ENCODE results near the gene RGS6. TPM values are rescaled to one million over a fixed set of nuclear protein-coding genes. Genes with fewer than 3 reads are reported as not detected.

The RGS6 gene
- total and polyA plus RNA-seq, 4 donors, result 0.06 to 5.3 (median 0.17) TPM; not detected in 1

- no peak for TF ChIP-seq HNF4A (conservative IDR thresholded peaks at IDR 0.05)
- TF ChIP-seq RAD21 (IDR thresholded peaks at IDR 0.05), result no peak
- TF ChIP-seq ZBTB33 (IDR thresholded peaks at IDR 0.05), result no peak
- no peak for TF ChIP-seq YY1 (IDR thresholded peaks at IDR 0.05)
- TF ChIP-seq NR2F2 (IDR thresholded peaks at IDR 0.05), result no peak
- no peak for TF ChIP-seq FOXA1 (IDR thresholded peaks at IDR 0.05)
- TF ChIP-seq FOXA2 (IDR thresholded peaks at IDR 0.05), result no peak
- TF ChIP-seq GABPA (IDR thresholded peaks at IDR 0.05 in 1 of 2, conservative IDR thresholded peaks at IDR 0.05 in 1 of 2), result no peak
- TF ChIP-seq TAF1 (conservative IDR thresholded peaks at IDR 0.05), result no peak
- no peak for TF ChIP-seq HNF4G (IDR thresholded peaks at IDR 0.05)
- no peak for TF ChIP-seq CTCF (IDR thresholded peaks at IDR 0.05; ENCODE audit: low read depth, low read length, missing input control)
- TF ChIP-seq JUND (IDR thresholded peaks at IDR 0.05), result no peak
- no peak for TF ChIP-seq RXRA (IDR thresholded peaks at IDR 0.05)
- H3K4me1 ChIP-seq (ENCODE audit: control insufficient read depth in 4 of 4, insufficient read depth in 4 of 4, low read length in 3 of 4), result peaks cover 0 to 16% (median 9%) of the 10 kb centered on the region in 4 donors
- H3K36me3 ChIP-seq (ENCODE audit: control insufficient read depth in 4 of 4, insufficient read depth in 3 of 4, low read depth in 1 of 4, low read length in 3 of 4), result no peaks in the 10 kb centered on the region
- no peak overlapping the region for H3K9ac ChIP-seq (ENCODE audit: low read depth in 1 of 2, low read length in 2 of 2)
- no peaks in the 10 kb centered on the region for H3K27me3 ChIP-seq (ENCODE audit: control insufficient read depth in 4 of 4, insufficient read depth in 4 of 4, low read length in 3 of 4)
- 95% methylated on average over 12 of the region's 12 CpGs for WGBS
- H3K4me3 ChIP-seq (ENCODE audit: low read depth in 1 of 3, low read length in 3 of 3), result no peak overlapping the region
- H3K27ac ChIP-seq (ENCODE audit: low read depth in 1 of 2, low read length in 2 of 2), result no peak overlapping the region
- H3K9me3 ChIP-seq (ENCODE audit: control insufficient read depth in 4 of 4, low read length in 3 of 4), result no peaks in the 10 kb centered on the region
- DNase-seq (ENCODE audit: low spot score), result peak; percentile 22
Measured at GRCh38 chr14:72610096-72610830, 678.0 kb downstream of the RGS6 start.

- H3K4me3 ChIP-seq (ENCODE audit: low read depth in 1 of 3, low read length in 3 of 3), result no peak overlapping the region
- WGBS, result 89% methylated on average over 2 of the region's 2 CpGs
Measured at GRCh38 chr14:72610831-72611200, 678.6 kb downstream of the RGS6 start.

GRCh38 chr14:72611506-72611905, 679.3 kb downstream of the RGS6 start:
- H3K9ac ChIP-seq (ENCODE audit: low read depth in 1 of 2, low read length in 2 of 2), result no peak overlapping the region
- no peaks in the 10 kb centered on the region for H3K9me3 ChIP-seq (ENCODE audit: control insufficient read depth in 4 of 4, low read length in 3 of 4)
- TF ChIP-seq HNF4G (IDR thresholded peaks at IDR 0.05), result no peak
- no peak for TF ChIP-seq MAX (IDR thresholded peaks at IDR 0.05)
- H3K27me3 ChIP-seq (ENCODE audit: control insufficient read depth in 4 of 4, insufficient read depth in 4 of 4, low read length in 3 of 4), result no peaks in the 10 kb centered on the region
- 97% methylated on average over 4 of the region's 4 CpGs for WGBS
- no peaks in the 10 kb centered on the region for H3K36me3 ChIP-seq (ENCODE audit: control insufficient read depth in 4 of 4, insufficient read depth in 3 of 4, low read depth in 1 of 4, low read length in 3 of 4)
- no peak overlapping the region for H3K4me3 ChIP-seq (ENCODE audit: low read depth in 1 of 3, low read length in 3 of 3)
- H3K27ac ChIP-seq (ENCODE audit: low read depth in 1 of 2, low read length in 2 of 2), result no peak overlapping the region
- peaks cover 0 to 16% (median 9%) of the 10 kb centered on the region in 4 donors for H3K4me1 ChIP-seq (ENCODE audit: control insufficient read depth in 4 of 4, insufficient read depth in 4 of 4, low read length in 3 of 4)
- DNase-seq (ENCODE audit: low spot score), result no peak

More at GRCh38 chr14:72610831-72611200, 678.6 kb downstream of the RGS6 start:
- Histone ChIP-seq H3K4me1 (ENCODE audit: control insufficient read depth in 4 of 4, insufficient read depth in 4 of 4, low read length in 3 of 4) (peaks cover 0 to 16% (median 9%) of the 10 kb centered on the region in 4 donors), H3K36me3 (ENCODE audit: control insufficient read depth in 4 of 4, insufficient read depth in 3 of 4, low read depth in 1 of 4, low read length in 3 of 4) (no peaks in the 10 kb centered on the region), H3K27ac (ENCODE audit: low read depth in 1 of 2, low read length in 2 of 2) (no peak overlapping the region), H3K9me3 (ENCODE audit: control insufficient read depth in 4 of 4, low read length in 3 of 4) (no peaks in the 10 kb centered on the region), H3K27me3 (ENCODE audit: control insufficient read depth in 4 of 4, insufficient read depth in 4 of 4, low read length in 3 of 4) (no peaks in the 10 kb centered on the region), H3K9ac (ENCODE audit: low read depth in 1 of 2, low read length in 2 of 2) (no peak overlapping the region)
- DNase-seq (ENCODE audit: low spot score), result peak; percentile 19
- no peak for TF ChIP-seq YY1 (IDR thresholded peaks at IDR 0.05)
- no peak for TF ChIP-seq MAX (IDR thresholded peaks at IDR 0.05)
- no peak for TF ChIP-seq TAF1 (conservative IDR thresholded peaks at IDR 0.05)
- TF ChIP-seq EGR1 (IDR thresholded peaks at IDR 0.05; ENCODE audit: low read depth in 2 of 2), result no peak
